ENCODE results near the gene DEXI.
"Not testable (repeated sequence)": the region's sequence is repeated elsewhere in the genome, so short reads cannot be mapped to it uniquely, and the experiment has no call there.

Gene DEXI

GRCh38 chr16:10941127-10941933, 938 bp downstream of the DEXI start:
- no peak for DNase-seq (ENCODE audit: low read depth)

GRCh38 chr16:10940501-10941079, 1.7 kb downstream of the DEXI start:
- no peak for DNase-seq (ENCODE audit: low read depth)

GRCh38 chr16:10939649-10940234, 2.5 kb downstream of the DEXI start:
- no peak for DNase-seq (ENCODE audit: low read depth)

- no peak for DNase-seq (ENCODE audit: low read depth)
Observed at GRCh38 chr16:10938796-10939648, 3.2 kb downstream of the DEXI start.

- no peak for DNase-seq (ENCODE audit: low read depth)
Observed at GRCh38 chr16:10938321-10938720, 3.9 kb downstream of the DEXI start.

GRCh38 chr16:10937068-10937859, 5.0 kb downstream of the DEXI start:
- DNase-seq (ENCODE audit: low read depth), result no peak

- DNase-seq (ENCODE audit: low read depth), result no peak
Observed at GRCh38 chr16:10936272-10936984, 5.8 kb downstream of the DEXI start.

- DNase-seq (ENCODE audit: low read depth), result no peak
Observed at GRCh38 chr16:10935226-10935915, 6.9 kb downstream of the DEXI start.

GRCh38 chr16:10934325-10935107, 7.8 kb downstream of the DEXI start:
- no peak for DNase-seq (ENCODE audit: low read depth)

- no peak for DNase-seq (ENCODE audit: low read depth)
Observed at GRCh38 chr16:10933865-10934264, 8.4 kb downstream of the DEXI start.

GRCh38 chr16:10932959-10933710, 9.1 kb downstream of the DEXI start:
- no peak for DNase-seq (ENCODE audit: low read depth)

- DNase-seq (ENCODE audit: low read depth), result no peak
Observed at GRCh38 chr16:10931977-10932632, 10.2 kb downstream of the DEXI start.

- DNase-seq (ENCODE audit: low read depth), result no peak
Observed at GRCh38 chr16:10931134-10931533, 11.1 kb downstream of the DEXI start.

GRCh38 chr16:10930755-10931093, 11.5 kb downstream of the DEXI start:
- no peak for DNase-seq (ENCODE audit: low read depth)

GRCh38 chr16:10929853-10930754, 12.2 kb downstream of the DEXI start:
- DNase-seq (ENCODE audit: low read depth), result no peak

GRCh38 chr16:10929097-10929496, 13.2 kb downstream of the DEXI start:
- not testable (repeated sequence) for DNase-seq (ENCODE audit: low read depth)

GRCh38 chr16:10927497-10928112, 14.7 kb downstream of the DEXI start:
- DNase-seq (ENCODE audit: low read depth), result no peak

Measured in stimulated activated CD8-positive, alpha-beta memory T cell treated with anti-CD3 and anti-CD28 coated beads, Interleukin-12 subunit alpha, Interleukin-12 subunit beta, amount 100 ng/mL, for 1 hour (primary cell).